Stimulated activated CD4-positive, alpha-beta T cell treated with anti-CD3 and anti-CD28 coated beads, Interleukin-12 subunit alpha, Interleukin-12 subunit beta, amount 100 ng/mL, for 48 hours (primary cell): ENCODE measurements around the gene SLC15A3.
"Not testable (repeated sequence)": the region's sequence is repeated elsewhere in the genome, so short reads cannot be mapped to it uniquely, and the experiment has no call there.

Experiments
- DNase-seq, 3 donors: peaks; one replicate each; pipeline ENCODE4 v3.0.0-alpha.2; 2020; ENCODE audit warnings: low read depth in 2 of 3, low spot score in 1 of 3

Gene SLC15A3

GRCh38 chr11:60977224-60977623, 25.2 kb upstream of the SLC15A3 start:
- no peak for DNase-seq

GRCh38 chr11:60974726-60975125, 22.8 kb upstream of the SLC15A3 start:
- DNase-seq: no peak

GRCh38 chr11:60974316-60974715, 22.3 kb upstream of the SLC15A3 start:
- not testable (repeated sequence) for DNase-seq

GRCh38 chr11:60973699-60974098, 21.7 kb upstream of the SLC15A3 start:
- no peak for DNase-seq

- DNase-seq: no peak
These were observed 20.4 kb upstream of the SLC15A3 start for GRCh38 chr11:60972182-60973030.

GRCh38 chr11:60971520-60971919, 19.5 kb upstream of the SLC15A3 start, which contains the start of gene CD6:
Gene CD6, plus strand, starts transcription at chr11:60971680. Its CDS starts 186 bp downstream, at chr11:60971866.
- no peak for DNase-seq

- no peak for DNase-seq
These were observed 18.9 kb upstream of the SLC15A3 start for GRCh38 chr11:60970890-60971289.

GRCh38 chr11:60970369-60970774, 18.4 kb upstream of the SLC15A3 start:
- peak in 2 of 3 donors; percentile 77 to 84 for DNase-seq

GRCh38 chr11:60968223-60968622, 16.2 kb upstream of the SLC15A3 start:
- DNase-seq: no peak

GRCh38 chr11:60966890-60967289, 14.9 kb upstream of the SLC15A3 start:
- DNase-seq: no peak

- DNase-seq: no peak
These were observed 12.8 kb upstream of the SLC15A3 start for GRCh38 chr11:60964801-60965200.

- no peak for DNase-seq
These were observed 8.4 kb upstream of the SLC15A3 start for GRCh38 chr11:60960405-60960804.

- no peak for DNase-seq
These were observed 7.5 kb upstream of the SLC15A3 start for GRCh38 chr11:60959431-60959830.

- DNase-seq: no peak
These were observed 5.2 kb upstream of the SLC15A3 start for GRCh38 chr11:60957188-60957587.

- no peak for DNase-seq
These were observed 3.6 kb upstream of the SLC15A3 start for GRCh38 chr11:60955571-60955970.

- no peak for DNase-seq
These were observed 2.4 kb upstream of the SLC15A3 start for GRCh38 chr11:60954421-60954820.

- no peak for DNase-seq
These were observed 1.8 kb upstream of the SLC15A3 start for GRCh38 chr11:60953781-60954180.

GRCh38 chr11:60952742-60953170, 780 bp upstream of the SLC15A3 start:
- no peak for DNase-seq

GRCh38 chr11:60951606-60951903, 421 bp downstream of the SLC15A3 start:
- no peak for DNase-seq

GRCh38 chr11:60950933-60951605, 907 bp downstream of the SLC15A3 start:
- DNase-seq: no peak

GRCh38 chr11:60950024-60950423, 2.0 kb downstream of the SLC15A3 start:
- DNase-seq: no peak

GRCh38 chr11:60948250-60948649, 3.7 kb downstream of the SLC15A3 start:
- DNase-seq: no peak

- DNase-seq: no peak
These were observed 4.3 kb downstream of the SLC15A3 start for GRCh38 chr11:60947700-60948099.
